ENCODE measurements around the gene PTGES2.

The PTGES2 gene

GRCh38 chr9:128153947-128154695 is 26.6 kb upstream of the PTGES2 start:
- in situ Hi-C loops (cut with HindIII; ENCODE audit: low sequenced_read_pairs) = no loop called here
- no peak for TF ChIP-seq CTCF (IDR thresholded peaks at IDR 0.05; ENCODE audit: low read depth, low read length)
- no peak overlapping the region for H3K4me3 ChIP-seq (ENCODE audit: low read depth, low read length)
- DNase-seq (ENCODE audit: low read depth, low spot score) = no peak

GRCh38 chr9:128153060-128153946 is 25.8 kb upstream of the PTGES2 start:
- no peak overlapping the region for H3K4me3 ChIP-seq (ENCODE audit: low read depth, low read length)
- DNase-seq (ENCODE audit: low read depth, low spot score) = no peak
- in situ Hi-C loops (cut with HindIII; ENCODE audit: low sequenced_read_pairs) = no loop called here
- TF ChIP-seq CTCF (IDR thresholded peaks at IDR 0.05; ENCODE audit: low read depth, low read length) = no peak

GRCh38 chr9:128152133-128153059 is 24.9 kb upstream of the PTGES2 start:
- TF ChIP-seq CTCF (IDR thresholded peaks at IDR 0.05; ENCODE audit: low read depth, low read length) = no peak
- in situ Hi-C loops (cut with HindIII; ENCODE audit: low sequenced_read_pairs) = no loop called here
- H3K4me3 ChIP-seq (ENCODE audit: low read depth, low read length) = no peak overlapping the region
- DNase-seq (ENCODE audit: low read depth, low spot score) = no peak

- in situ Hi-C loops (cut with HindIII; ENCODE audit: low sequenced_read_pairs) = no loop called here
- no peak for DNase-seq (ENCODE audit: low read depth, low spot score)
- no peak overlapping the region for H3K4me3 ChIP-seq (ENCODE audit: low read depth, low read length)
- TF ChIP-seq CTCF (IDR thresholded peaks at IDR 0.05; ENCODE audit: low read depth, low read length) = no peak
Measured at GRCh38 chr9:128151309-128152132, 24.0 kb upstream of the PTGES2 start.

- H3K4me3 ChIP-seq (ENCODE audit: low read depth, low read length) = no peak overlapping the region
- in situ Hi-C loops (cut with HindIII; ENCODE audit: low sequenced_read_pairs) = no loop called here
- TF ChIP-seq CTCF (IDR thresholded peaks at IDR 0.05; ENCODE audit: low read depth, low read length) = peak; percentile 28
- no peak for DNase-seq (ENCODE audit: low read depth, low spot score)
Measured at GRCh38 chr9:128150594-128151308, 23.2 kb upstream of the PTGES2 start.

Measured in astrocyte of the spinal cord (primary cell).